Breast epithelium (tissue), 4 donors: ENCODE data around the gene SS18L1. TPM values are rescaled to one million over a fixed set of nuclear protein-coding genes. Genes with fewer than 3 reads are reported as not detected.

ENCODE experiments used
- DNase-seq, 2 donors: peaks; one replicate each; pipeline ENCODE4 v3.0.0-alpha.2; 2019; ENCODE audit warnings: low spot score in 2 of 2
- H3K27ac ChIP-seq, 2 donors: fragments of 200-600 bp; sonication (generic) in 1 of 2; one replicate each; pipeline ENCODE4 v1.5.1; 2016 to 2019; ENCODE audit warnings: mild to moderate bottlenecking in 1 of 2
- H3K27me3 ChIP-seq, 2 donors: fragments of 200-600 bp; sonication (generic) in 1 of 2; one replicate each; pipeline versions ENCODE4 v1.5.1 to v1.6.0; 2017 to 2019; ENCODE audit warnings: control low read depth in 1 of 2, mild to moderate bottlenecking in 1 of 2
- H3K36me3 ChIP-seq: fragments of 200-600 bp; one replicate; pipeline ENCODE4 v1.5.1; 2019
- H3K4me1 ChIP-seq, 2 donors: fragments of 200-600 bp; sonication (generic); one replicate each; pipeline ENCODE4 v1.5.1; 2016 to 2019; ENCODE audit warnings: control low read depth in 1 of 2
- H3K4me3 ChIP-seq, 3 donors: fragments of 200-600 bp; sonication (generic); 1 replicate in 2 of 3; 2 replicates in 1 of 3; pipeline ENCODE4 v1.5.1; 2016 to 2019; ENCODE audit warnings: mild to moderate bottlenecking in 3 of 3, moderate library complexity in 2 of 3
- H3K9me3 ChIP-seq, 2 donors: fragments of 200-600 bp; sonication (generic) in 1 of 2; one replicate each; pipeline ENCODE4 v1.5.1; 2016 to 2019; ENCODE audit warnings: control low read depth in 1 of 2
- POLR2A ChIP-seq: fragments of 450-650 bp; IDR thresholded peaks from one replicate; pipeline ENCODE4 v1.6.1; 2016; ENCODE audit warnings: antibody characterized with exemption, mild to moderate bottlenecking, moderate library complexity
- POLR2AphosphoS5 ChIP-seq, 3 donors: sonication (generic); formaldehyde crosslinking; IDR thresholded peaks; one replicate each; pipeline ENCODE4 v1.6.1; 2017; ENCODE audit warnings: antibody characterized with exemption in 3 of 3
- intact Hi-C: fragments of 100-400 bp; cut with DNase I; formaldehyde crosslinking; loops from one replicate; pipeline ENCODE4 v1.15.1; 2023; ENCODE audit warnings: low total_unique reads
- total RNA-seq, 3 donors: library from RNA; depleted of rRNA; stranded (reverse); fragments of >200 nt; gene quantifications; one replicate each; pipeline ENCODE4 v1.1.0, GENCODE V29; 2016
- TF ChIP-seq, protein P1 (sequence below), 3 donors: fragments of 450-650 bp; IDR thresholded peaks; one replicate each; pipeline ENCODE4 v1.5.1; 2016 to 2017; ENCODE audit warnings: antibody characterized with exemption in 3 of 3, mild to moderate bottlenecking in 3 of 3, moderate library complexity in 3 of 3

Gene SS18L1
- total RNA-seq, 3 donors from 2014 or later = 12.5 to 18.4 (median 14.4) TPM

GRCh38 chr20:62139636-62140035 is 3.9 kb upstream of the SS18L1 start:
- peak overlapping the region in 1 of 2 donors; percentile 14 for H3K27ac ChIP-seq
- TF ChIP-seq, protein P1, sequence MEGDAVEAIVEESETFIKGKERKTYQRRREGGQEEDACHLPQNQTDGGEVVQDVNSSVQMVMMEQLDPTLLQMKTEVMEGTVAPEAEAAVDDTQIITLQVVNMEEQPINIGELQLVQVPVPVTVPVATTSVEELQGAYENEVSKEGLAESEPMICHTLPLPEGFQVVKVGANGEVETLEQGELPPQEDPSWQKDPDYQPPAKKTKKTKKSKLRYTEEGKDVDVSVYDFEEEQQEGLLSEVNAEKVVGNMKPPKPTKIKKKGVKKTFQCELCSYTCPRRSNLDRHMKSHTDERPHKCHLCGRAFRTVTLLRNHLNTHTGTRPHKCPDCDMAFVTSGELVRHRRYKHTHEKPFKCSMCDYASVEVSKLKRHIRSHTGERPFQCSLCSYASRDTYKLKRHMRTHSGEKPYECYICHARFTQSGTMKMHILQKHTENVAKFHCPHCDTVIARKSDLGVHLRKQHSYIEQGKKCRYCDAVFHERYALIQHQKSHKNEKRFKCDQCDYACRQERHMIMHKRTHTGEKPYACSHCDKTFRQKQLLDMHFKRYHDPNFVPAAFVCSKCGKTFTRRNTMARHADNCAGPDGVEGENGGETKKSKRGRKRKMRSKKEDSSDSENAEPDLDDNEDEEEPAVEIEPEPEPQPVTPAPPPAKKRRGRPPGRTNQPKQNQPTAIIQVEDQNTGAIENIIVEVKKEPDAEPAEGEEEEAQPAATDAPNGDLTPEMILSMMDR (IDR thresholded peaks at IDR 0.05) = no peak
- no peak for TF ChIP-seq POLR2A
- no peak for TF ChIP-seq POLR2AphosphoS5 (IDR thresholded peaks at IDR 0.05)
- no peaks in the 10 kb centered on the region for H3K9me3 ChIP-seq
- H3K4me1 ChIP-seq = peaks cover 0 to 13% of the 10 kb centered on the region in 2 donors
- no peaks in the 10 kb centered on the region for H3K27me3 ChIP-seq
- H3K36me3 ChIP-seq = peaks cover 13% of the 10 kb centered on the region
- no peak for DNase-seq
- intact Hi-C loops = no loop called here
- H3K4me3 ChIP-seq = no peak overlapping the region

DNA sequence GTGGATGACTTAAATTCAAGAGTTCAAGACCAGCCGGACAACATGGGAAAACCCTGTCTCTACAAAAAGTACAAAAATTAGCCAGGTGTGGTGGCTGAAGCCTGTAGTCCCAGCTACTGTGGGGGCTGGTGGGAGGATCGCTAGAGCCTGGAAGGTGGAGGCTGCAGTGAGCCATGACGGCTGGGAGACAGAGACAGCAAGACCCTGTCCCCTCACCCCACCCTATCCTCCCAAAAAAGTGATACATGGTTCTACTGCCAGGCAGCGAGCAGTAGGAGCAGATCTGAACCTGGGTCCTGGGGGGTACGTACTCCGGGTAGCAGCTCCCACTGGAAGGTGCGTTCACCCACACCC is 2.5 kb upstream of the SS18L1 start:
- TF ChIP-seq POLR2AphosphoS5 (IDR thresholded peaks at IDR 0.05) (no peak), POLR2A (no peak)
- TF ChIP-seq, protein P1 (IDR thresholded peaks at IDR 0.05) = no peak
- H3K9me3 ChIP-seq = no peaks in the 10 kb centered on the region

GRCh38 chr20:62141397-62142251 is 1.9 kb upstream of the SS18L1 start:
- intact Hi-C loops = no loop called here
- Histone ChIP-seq H3K27me3 (no peaks in the 10 kb centered on the region), H3K36me3 (peaks cover 13% of the 10 kb centered on the region), H3K9me3 (no peaks in the 10 kb centered on the region), H3K4me3 (peak overlapping the region; percentile 75 to 85 (median 82)), H3K27ac (peak overlapping the region; percentile 96 to 100), H3K4me1 (peaks cover 0 to 15% of the 10 kb centered on the region in 2 donors)
- no peak for DNase-seq
- TF ChIP-seq POLR2A (no peak), POLR2AphosphoS5 (IDR thresholded peaks at IDR 0.05) (peak in 1 of 3 donors; percentile 37)
- TF ChIP-seq, protein P1 (IDR thresholded peaks at IDR 0.05) = no peak

More for the DNA sequence above, 2.5 kb upstream of the SS18L1 start:
- peak overlapping the region; percentile 75 to 85 (median 82) for H3K4me3 ChIP-seq
- peak overlapping the region; percentile 96 to 100 for H3K27ac ChIP-seq
- intact Hi-C loops = no loop called here
- peaks cover 13% of the 10 kb centered on the region for H3K36me3 ChIP-seq
- no peaks in the 10 kb centered on the region for H3K27me3 ChIP-seq
- peaks cover 0 to 15% of the 10 kb centered on the region in 2 donors for H3K4me1 ChIP-seq
- DNase-seq = no peak

DNA sequence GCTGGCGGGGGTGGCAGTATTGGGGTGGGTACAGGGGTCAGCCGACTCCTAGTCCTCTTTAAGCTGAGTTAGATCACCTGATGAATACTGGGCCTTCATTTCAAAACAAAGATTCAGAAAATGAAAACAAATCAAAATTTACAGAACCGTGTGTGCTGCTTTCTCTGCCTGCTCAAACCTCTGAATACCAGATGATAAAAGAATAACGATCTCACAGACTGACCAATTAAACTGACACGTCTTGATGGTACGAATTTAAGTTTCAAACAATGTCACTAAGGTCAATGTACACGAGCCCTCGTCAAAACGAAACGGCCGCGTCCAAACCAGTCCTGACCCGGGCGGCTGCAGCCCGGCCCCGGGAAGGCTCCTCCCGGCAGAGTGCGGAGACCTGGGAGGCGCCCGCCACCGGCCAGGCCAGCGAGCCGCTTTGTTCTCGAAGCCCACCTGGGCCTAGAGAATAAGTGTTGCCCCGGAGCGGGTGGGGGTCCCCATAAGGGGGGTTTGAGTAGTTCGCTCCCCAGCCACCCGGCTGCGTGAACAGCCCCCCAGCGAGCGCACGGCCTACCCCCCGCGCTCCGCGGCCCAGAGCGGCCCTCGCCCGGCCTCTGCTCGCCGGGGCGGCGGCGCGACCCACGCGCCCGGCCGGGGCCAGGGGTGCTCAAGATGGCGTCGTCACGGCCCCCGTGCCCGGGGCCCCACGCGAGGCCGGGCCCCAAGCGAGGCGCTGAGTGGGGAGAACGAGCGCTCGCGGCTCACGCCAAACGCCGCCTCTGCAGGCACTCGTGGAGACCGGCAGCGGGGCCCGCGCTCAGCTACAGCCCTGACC is 1.1 kb upstream of the SS18L1 start:
- Histone ChIP-seq H3K27me3 (no peaks in the 10 kb centered on the region), H3K9me3 (no peaks in the 10 kb centered on the region), H3K4me3 (peak overlapping the region; percentile 75 to 85 (median 82)), H3K36me3 (peaks cover 10% of the 10 kb centered on the region), H3K27ac (peak overlapping the region; percentile 96 to 100), H3K4me1 (peaks cover 0 to 15% of the 10 kb centered on the region in 2 donors)
- intact Hi-C loops = no loop called here
- TF ChIP-seq POLR2A (no peak), POLR2AphosphoS5 (IDR thresholded peaks at IDR 0.05) (no peak)
- TF ChIP-seq, protein P1 (IDR thresholded peaks at IDR 0.05) = no peak
- DNase-seq = no peak
